ENCODE measurements around the gene AKT2.

Gene AKT2

DNA sequence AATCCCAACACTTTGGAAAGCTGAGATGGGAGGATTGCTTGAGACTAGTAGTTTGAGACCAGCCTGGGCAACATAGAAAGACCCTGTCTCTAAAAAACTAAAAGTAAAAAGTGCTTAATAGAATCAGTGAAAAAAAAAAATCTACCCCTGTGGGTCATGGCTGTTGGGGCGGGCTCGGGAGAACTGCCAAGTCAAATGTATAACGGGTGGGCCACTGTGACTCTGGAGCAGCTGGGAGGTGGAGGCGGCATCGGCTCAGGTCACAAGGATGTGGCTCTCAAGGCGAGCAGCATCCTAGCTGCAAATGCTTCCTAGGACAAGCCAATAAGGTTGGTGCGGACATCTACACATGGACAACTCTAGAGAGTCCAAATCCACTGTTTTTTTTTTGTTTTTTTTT, 32.2 kb upstream of the AKT2 start:
- Histone ChIP-seq H2AFZ (ENCODE audit: low read length) (no peak overlapping the region), H3K4me2 (ENCODE audit: low read depth, low read length) (no peak overlapping the region), H4K20me1 (ENCODE audit: insufficient read depth, low read length) (no peaks in the 10 kb centered on the region), H3F3A (ENCODE audit: insufficient read depth, low read length) (no peaks in the 10 kb centered on the region), H3K4me1 (ENCODE audit: low read length) (no peaks in the 10 kb centered on the region), H3K27ac (ENCODE audit: low read length) (no peak overlapping the region), H3K4me3 (ENCODE audit: low read length) (no peak overlapping the region), H3K36me3 (replicated peaks; ENCODE audit: insufficient read depth, low read length) (no peaks in the 10 kb centered on the region), H3K9me2 (replicated peaks; ENCODE audit: insufficient read depth, low read length) (no peaks in the 10 kb centered on the region), H3K79me2 (ENCODE audit: low read length) (no peaks in the 10 kb centered on the region), H3K27me3 (replicated peaks; ENCODE audit: insufficient read depth, low read length) (no peaks in the 10 kb centered on the region), H3K9ac (ENCODE audit: low read length) (no peak overlapping the region), H3K9me3 (replicated peaks; ENCODE audit: insufficient read depth, low read length) (no peaks in the 10 kb centered on the region)
- no peak for DNase-seq
- TF ChIP-seq, protein P1, sequence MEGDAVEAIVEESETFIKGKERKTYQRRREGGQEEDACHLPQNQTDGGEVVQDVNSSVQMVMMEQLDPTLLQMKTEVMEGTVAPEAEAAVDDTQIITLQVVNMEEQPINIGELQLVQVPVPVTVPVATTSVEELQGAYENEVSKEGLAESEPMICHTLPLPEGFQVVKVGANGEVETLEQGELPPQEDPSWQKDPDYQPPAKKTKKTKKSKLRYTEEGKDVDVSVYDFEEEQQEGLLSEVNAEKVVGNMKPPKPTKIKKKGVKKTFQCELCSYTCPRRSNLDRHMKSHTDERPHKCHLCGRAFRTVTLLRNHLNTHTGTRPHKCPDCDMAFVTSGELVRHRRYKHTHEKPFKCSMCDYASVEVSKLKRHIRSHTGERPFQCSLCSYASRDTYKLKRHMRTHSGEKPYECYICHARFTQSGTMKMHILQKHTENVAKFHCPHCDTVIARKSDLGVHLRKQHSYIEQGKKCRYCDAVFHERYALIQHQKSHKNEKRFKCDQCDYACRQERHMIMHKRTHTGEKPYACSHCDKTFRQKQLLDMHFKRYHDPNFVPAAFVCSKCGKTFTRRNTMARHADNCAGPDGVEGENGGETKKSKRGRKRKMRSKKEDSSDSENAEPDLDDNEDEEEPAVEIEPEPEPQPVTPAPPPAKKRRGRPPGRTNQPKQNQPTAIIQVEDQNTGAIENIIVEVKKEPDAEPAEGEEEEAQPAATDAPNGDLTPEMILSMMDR (IDR thresholded peaks at IDR 0.05; ENCODE audit: low read length): no peak
- TF ChIP-seq EZH2 (optimal IDR thresholded peaks at IDR 0.05; ENCODE audit: low read depth, low read length) (no peak), EZH2phosphoT487 (IDR thresholded peaks at IDR 0.05; ENCODE audit: low read length) (no peak)

DNA sequence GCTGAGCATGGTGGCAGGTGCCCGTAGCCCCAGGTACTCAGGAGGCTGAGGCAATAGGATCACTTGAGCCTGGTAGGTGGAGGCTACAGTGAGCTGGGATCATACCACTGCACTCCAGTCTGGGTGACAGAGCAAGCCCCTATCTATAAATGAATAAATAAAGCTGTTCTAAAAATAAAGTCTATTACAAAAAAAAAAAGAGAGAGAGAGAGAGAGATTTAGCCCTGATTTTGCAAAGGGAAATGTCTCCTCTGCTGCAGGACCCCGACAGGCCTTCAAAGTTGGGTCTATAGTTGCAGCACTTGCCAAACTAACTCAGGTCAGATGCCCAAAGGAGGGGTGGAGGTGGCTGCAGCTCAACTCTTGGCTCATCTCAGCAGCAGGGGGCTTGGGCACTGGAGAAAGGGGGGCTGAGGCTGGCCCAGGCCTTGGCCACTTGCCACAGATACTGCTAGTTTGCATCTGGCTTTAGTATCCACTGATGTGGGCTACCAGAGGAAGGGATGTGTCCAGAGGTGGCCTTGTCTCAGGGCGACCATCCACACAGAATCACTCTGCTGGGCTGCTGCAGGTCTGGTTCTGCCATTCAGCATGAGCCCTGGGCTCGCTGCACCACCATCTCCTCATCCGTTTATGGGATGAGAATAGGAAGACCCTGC, 30.8 kb upstream of the AKT2 start:
- Histone ChIP-seq H3K9ac (ENCODE audit: low read length) (no peak overlapping the region), H3K9me2 (replicated peaks; ENCODE audit: insufficient read depth, low read length) (no peaks in the 10 kb centered on the region), H3K27me3 (replicated peaks; ENCODE audit: insufficient read depth, low read length) (no peaks in the 10 kb centered on the region), H3F3A (ENCODE audit: insufficient read depth, low read length) (no peaks in the 10 kb centered on the region), H2AFZ (ENCODE audit: low read length) (no peak overlapping the region), H3K36me3 (replicated peaks; ENCODE audit: insufficient read depth, low read length) (no peaks in the 10 kb centered on the region), H3K4me1 (ENCODE audit: low read length) (no peaks in the 10 kb centered on the region), H4K20me1 (ENCODE audit: insufficient read depth, low read length) (no peaks in the 10 kb centered on the region), H3K79me2 (ENCODE audit: low read length) (no peaks in the 10 kb centered on the region), H3K9me3 (replicated peaks; ENCODE audit: insufficient read depth, low read length) (no peaks in the 10 kb centered on the region), H3K27ac (ENCODE audit: low read length) (no peak overlapping the region), H3K4me3 (ENCODE audit: low read length) (no peak overlapping the region), H3K4me2 (ENCODE audit: low read depth, low read length) (no peak overlapping the region)
- DNase-seq: no peak
- TF ChIP-seq EZH2phosphoT487 (IDR thresholded peaks at IDR 0.05; ENCODE audit: low read length) (no peak), EZH2 (optimal IDR thresholded peaks at IDR 0.05; ENCODE audit: low read depth, low read length) (no peak)
- TF ChIP-seq, protein P1 (IDR thresholded peaks at IDR 0.05; ENCODE audit: low read length): no peak

DNA sequence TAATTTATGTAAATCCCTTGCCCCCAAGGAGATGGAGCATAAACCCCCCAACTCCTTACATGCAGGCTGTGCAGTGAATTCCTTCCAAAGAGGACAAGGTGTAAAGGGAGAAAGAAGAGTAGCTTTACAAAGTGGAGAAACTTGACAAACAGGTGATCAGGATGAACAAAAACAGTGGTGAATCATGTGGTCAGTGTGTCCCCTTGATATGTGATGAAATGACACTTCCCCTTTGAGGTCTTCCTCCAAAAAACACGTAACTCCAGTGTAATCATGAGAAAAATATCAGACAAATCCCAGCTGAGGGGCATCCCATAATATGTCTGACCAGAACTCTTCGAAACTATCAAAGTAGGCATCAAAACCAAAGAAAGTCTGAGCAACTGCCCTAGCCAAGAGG, 29.5 kb upstream of the AKT2 start:
- H3K9ac ChIP-seq (ENCODE audit: low read length): no peak overlapping the region
- no peak overlapping the region for H3K4me2 ChIP-seq (ENCODE audit: low read depth, low read length)
- H4K20me1 ChIP-seq (ENCODE audit: insufficient read depth, low read length): no peaks in the 10 kb centered on the region
- H2AFZ ChIP-seq (ENCODE audit: low read length): no peak overlapping the region
- no peaks in the 10 kb centered on the region for H3K9me3 ChIP-seq (replicated peaks; ENCODE audit: insufficient read depth, low read length)
- no peaks in the 10 kb centered on the region for H3F3A ChIP-seq (ENCODE audit: insufficient read depth, low read length)
- no peaks in the 10 kb centered on the region for H3K36me3 ChIP-seq (replicated peaks; ENCODE audit: insufficient read depth, low read length)
- TF ChIP-seq, protein P1 (IDR thresholded peaks at IDR 0.05; ENCODE audit: low read length): no peak
- TF ChIP-seq EZH2phosphoT487 (IDR thresholded peaks at IDR 0.05; ENCODE audit: low read length) (no peak), EZH2 (optimal IDR thresholded peaks at IDR 0.05; ENCODE audit: low read depth, low read length) (no peak)
- H3K27me3 ChIP-seq (replicated peaks; ENCODE audit: insufficient read depth, low read length): no peaks in the 10 kb centered on the region
- H3K4me3 ChIP-seq (ENCODE audit: low read length): no peak overlapping the region
- no peaks in the 10 kb centered on the region for H3K4me1 ChIP-seq (ENCODE audit: low read length)
- no peaks in the 10 kb centered on the region for H3K79me2 ChIP-seq (ENCODE audit: low read length)
- H3K9me2 ChIP-seq (replicated peaks; ENCODE audit: insufficient read depth, low read length): no peaks in the 10 kb centered on the region
- no peak for DNase-seq
- H3K27ac ChIP-seq (ENCODE audit: low read length): no peak overlapping the region

Data from MM.1S (cell line).